Loucy (cell line): ENCODE measurements around the gene NIM1K.

Source experiments
- H2AFZ ChIP-seq: fragments of 200-600 bp; sonication (generic); 2 replicates; pipeline ENCODE4 v1.6.0; 2016; ENCODE audit warnings: antibody characterized with exemption, mild to moderate bottlenecking, low read length, moderate library complexity
- H3F3A ChIP-seq: fragments of 200-600 bp; 2 replicates; pipeline ENCODE4 v1.6.0; 2016; ENCODE audit warnings: antibody characterized with exemption, low read depth, mild to moderate bottlenecking
- H3K27me3 ChIP-seq: fragments of 200-600 bp; sonication (generic); 2 replicates; pipeline ENCODE4 v1.6.1; 2014; ENCODE audit warnings: low read length, mild to moderate bottlenecking; ENCODE audit not compliant: insufficient read depth, poor library complexity, severe bottlenecking
- H3K36me3 ChIP-seq: fragments of 200-600 bp; sonication (generic); 2 replicates; pipeline ENCODE4 v1.6.1; 2016; ENCODE audit warnings: low read length; ENCODE audit not compliant: insufficient read depth
- H3K4me1 ChIP-seq: fragments of 200-600 bp; sonication (generic); 2 replicates; pipeline ENCODE4 v1.5.1; 2014; ENCODE audit warnings: low read length, mild to moderate bottlenecking; ENCODE audit not compliant: insufficient read depth, poor library complexity, severe bottlenecking
- H3K4me2 ChIP-seq: fragments of 200-600 bp; sonication (generic); 2 replicates; pipeline ENCODE4 v1.6.0; 2014; ENCODE audit warnings: antibody characterized with exemption, low read length, low read depth, mild to moderate bottlenecking; ENCODE audit not compliant: poor library complexity, severe bottlenecking
- H3K4me3 ChIP-seq: fragments of 200-600 bp; sonication (generic); 2 replicates; pipeline ENCODE4 v1.5.1; 2014; ENCODE audit warnings: low read length, mild to moderate bottlenecking, mixed read lengths; ENCODE audit not compliant: poor library complexity, severe bottlenecking
- H3K79me2 ChIP-seq: fragments of 200-600 bp; sonication (generic); 2 replicates; pipeline ENCODE4 v1.6.1; 2014; ENCODE audit warnings: low read length; ENCODE audit not compliant: insufficient read depth
- H3K9ac ChIP-seq: fragments of 200-600 bp; sonication (generic); 2 replicates; pipeline ENCODE4 v1.6.0; 2014; ENCODE audit warnings: mild to moderate bottlenecking, low read depth, low read length, moderate library complexity; ENCODE audit not compliant: poor library complexity, severe bottlenecking
- H3K9me2 ChIP-seq: fragments of 200-600 bp; sonication (generic); replicated peaks from 2 replicates; pipeline ENCODE4 v1.6.1; 2016; ENCODE audit warnings: low read depth, low read length, mixed read lengths
- H3K9me3 ChIP-seq: fragments of 200-600 bp; sonication (generic); 2 replicates; pipeline ENCODE4 v1.6.1; 2014; ENCODE audit warnings: mild to moderate bottlenecking, antibody characterized with exemption, low read length, low read depth; ENCODE audit not compliant: insufficient read depth
- H4K20me1 ChIP-seq: fragments of 200-600 bp; sonication (generic); 2 replicates; pipeline ENCODE4 v1.6.0; 2014; ENCODE audit warnings: antibody characterized with exemption, low read length, mild to moderate bottlenecking; ENCODE audit not compliant: insufficient read depth, poor library complexity, severe bottlenecking
- EZH2phosphoT487 ChIP-seq: fragments of 200-600 bp; IDR thresholded peaks from 2 replicates; pipeline ENCODE4 v1.6.1; 2018; ENCODE audit warnings: antibody characterized with exemption, mild to moderate bottlenecking, moderate library complexity, borderline replicate concordance
- TF ChIP-seq, protein P1 (sequence below): fragments of 200-600 bp; sonication (generic); conservative IDR thresholded peaks from 2 replicates; pipeline ENCODE4 v1.5.1; 2014; ENCODE audit warnings: mild to moderate bottlenecking, antibody characterized with exemption, low read length

The NIM1K gene

DNA sequence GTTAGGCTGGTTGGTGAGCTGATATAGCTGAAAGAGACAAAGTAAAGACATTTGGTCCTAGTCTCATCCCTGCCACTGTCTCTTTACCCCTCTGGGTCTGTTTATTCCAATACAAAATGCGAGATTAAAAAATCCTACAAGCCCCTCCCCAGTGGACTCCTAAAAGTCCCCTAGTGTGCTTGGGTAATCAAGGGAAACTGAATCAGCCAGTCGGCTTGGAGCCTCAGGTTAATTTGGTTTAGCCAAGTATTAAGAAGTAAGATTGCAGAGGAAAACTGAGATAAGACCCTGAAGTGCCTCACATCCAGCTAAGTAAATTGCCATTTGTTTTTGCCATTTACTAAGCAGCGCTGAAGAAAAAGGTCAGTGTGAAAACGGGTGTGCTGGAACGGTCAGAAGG is 10.4 kb downstream of the NIM1K start:
- Histone ChIP-seq H3K79me2 (no peaks in the 10 kb centered on the region), H2AFZ (no peak overlapping the region), H3K4me3 (no peak overlapping the region), H3K27me3 (no peaks in the 10 kb centered on the region), H3K9me2 (no peaks in the 10 kb centered on the region), H3K4me1 (no peaks in the 10 kb centered on the region), H4K20me1 (no peaks in the 10 kb centered on the region), H3K9ac (no peak overlapping the region), H3K4me2 (no peak overlapping the region), H3K36me3 (no peaks in the 10 kb centered on the region), H3F3A (no peaks in the 10 kb centered on the region), H3K9me3 (no peaks in the 10 kb centered on the region)
- no peak for TF ChIP-seq EZH2phosphoT487
- TF ChIP-seq, protein P1, sequence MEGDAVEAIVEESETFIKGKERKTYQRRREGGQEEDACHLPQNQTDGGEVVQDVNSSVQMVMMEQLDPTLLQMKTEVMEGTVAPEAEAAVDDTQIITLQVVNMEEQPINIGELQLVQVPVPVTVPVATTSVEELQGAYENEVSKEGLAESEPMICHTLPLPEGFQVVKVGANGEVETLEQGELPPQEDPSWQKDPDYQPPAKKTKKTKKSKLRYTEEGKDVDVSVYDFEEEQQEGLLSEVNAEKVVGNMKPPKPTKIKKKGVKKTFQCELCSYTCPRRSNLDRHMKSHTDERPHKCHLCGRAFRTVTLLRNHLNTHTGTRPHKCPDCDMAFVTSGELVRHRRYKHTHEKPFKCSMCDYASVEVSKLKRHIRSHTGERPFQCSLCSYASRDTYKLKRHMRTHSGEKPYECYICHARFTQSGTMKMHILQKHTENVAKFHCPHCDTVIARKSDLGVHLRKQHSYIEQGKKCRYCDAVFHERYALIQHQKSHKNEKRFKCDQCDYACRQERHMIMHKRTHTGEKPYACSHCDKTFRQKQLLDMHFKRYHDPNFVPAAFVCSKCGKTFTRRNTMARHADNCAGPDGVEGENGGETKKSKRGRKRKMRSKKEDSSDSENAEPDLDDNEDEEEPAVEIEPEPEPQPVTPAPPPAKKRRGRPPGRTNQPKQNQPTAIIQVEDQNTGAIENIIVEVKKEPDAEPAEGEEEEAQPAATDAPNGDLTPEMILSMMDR, result no peak

DNA sequence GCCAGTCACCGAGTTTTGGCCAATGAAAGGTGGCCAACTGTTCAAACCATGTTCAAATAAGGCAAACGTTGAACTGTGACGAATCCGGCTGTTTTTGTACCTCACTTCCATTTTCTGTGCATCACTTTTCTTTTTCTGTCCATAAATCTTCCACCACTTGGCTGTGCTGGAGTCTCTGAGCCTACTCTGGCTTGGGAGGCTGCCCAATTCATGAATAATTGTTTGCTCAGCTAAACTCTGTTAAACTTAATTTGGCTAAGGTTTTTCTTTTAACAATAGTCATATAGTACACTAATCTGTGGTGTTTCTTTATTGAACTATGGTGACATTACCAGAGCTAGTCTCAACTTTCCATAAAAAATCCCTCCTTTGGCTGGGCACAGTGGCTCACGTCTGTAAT is 11.3 kb downstream of the NIM1K start:
- Histone ChIP-seq H4K20me1 (no peaks in the 10 kb centered on the region), H3K4me2 (no peak overlapping the region), H3K4me3 (no peak overlapping the region), H3K4me1 (no peaks in the 10 kb centered on the region), H3F3A (no peaks in the 10 kb centered on the region), H3K9me3 (no peaks in the 10 kb centered on the region), H3K36me3 (no peaks in the 10 kb centered on the region), H2AFZ (no peak overlapping the region), H3K79me2 (no peaks in the 10 kb centered on the region), H3K27me3 (no peaks in the 10 kb centered on the region), H3K9me2 (no peaks in the 10 kb centered on the region), H3K9ac (no peak overlapping the region)
- TF ChIP-seq, protein P1, result no peak
- TF ChIP-seq EZH2phosphoT487, result no peak

DNA sequence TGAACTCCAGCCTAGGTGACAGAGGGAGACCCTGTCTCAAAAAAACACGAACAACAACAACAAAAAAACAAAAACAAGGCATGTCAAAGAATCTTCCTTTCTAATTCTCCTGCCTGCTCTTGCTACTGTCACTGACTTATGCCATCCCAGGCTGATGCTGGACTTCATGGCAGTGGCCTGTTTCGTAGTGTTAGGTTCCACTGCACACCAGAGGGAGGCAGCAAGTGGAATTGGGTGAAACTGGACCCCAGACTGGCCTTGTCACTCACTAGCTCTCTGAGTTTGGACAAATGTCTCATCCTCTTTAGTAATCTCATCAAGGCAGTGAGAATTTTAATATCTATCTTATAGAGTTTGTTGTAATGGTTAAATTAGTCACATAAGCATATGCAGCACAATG is 12.9 kb downstream of the NIM1K start:
- no peaks in the 10 kb centered on the region for H3K9me3 ChIP-seq
- H4K20me1 ChIP-seq, result no peaks in the 10 kb centered on the region
- H3K79me2 ChIP-seq, result no peaks in the 10 kb centered on the region
- no peak overlapping the region for H2AFZ ChIP-seq
- H3K27me3 ChIP-seq, result no peaks in the 10 kb centered on the region
- no peaks in the 10 kb centered on the region for H3K9me2 ChIP-seq
- no peaks in the 10 kb centered on the region for H3K36me3 ChIP-seq
- H3K4me2 ChIP-seq, result no peak overlapping the region
- no peaks in the 10 kb centered on the region for H3F3A ChIP-seq
- no peak overlapping the region for H3K4me3 ChIP-seq
- H3K9ac ChIP-seq, result no peak overlapping the region
- no peak for TF ChIP-seq EZH2phosphoT487
- TF ChIP-seq, protein P1, result no peak; the same call in 1 of the 2 replicates
- no peaks in the 10 kb centered on the region for H3K4me1 ChIP-seq
